HuH-7 (cell line): ENCODE data around the gene ACMSD.
A peak's percentile ranks its signal among the peaks of the same experiment; 100 is the strongest.
"Not testable (repeated sequence)": the region's sequence is repeated elsewhere in the genome, so short reads cannot be mapped to it uniquely, and the experiment has no call there.

Experiments used
- DNase-seq: peaks from one replicate; pipeline ENCODE4 v3.0.0; 2011; ENCODE audit warnings: low spot score

ACMSD gene

GRCh38 chr2:134838143-134838620, at the start of gene ACMSD:
TSS of gene ACMSD (plus strand) at chr2:134838616. CDS start at chr2:134838683, 67 bp downstream.
- DNase-seq: peak; percentile 12

- DNase-seq: no peak
Observed at GRCh38 chr2:134790487-134790886, 47.9 kb upstream of the ACMSD start.

GRCh38 chr2:134791616-134792015, 46.8 kb upstream of the ACMSD start:
- DNase-seq: no peak

- DNase-seq: no peak
Observed at GRCh38 chr2:134792186-134792585, 46.2 kb upstream of the ACMSD start.

GRCh38 chr2:134795765-134796164, 42.7 kb upstream of the ACMSD start:
- no peak for DNase-seq

GRCh38 chr2:134796373-134796772, 42.0 kb upstream of the ACMSD start:
- DNase-seq: no peak

- no peak for DNase-seq
Observed at GRCh38 chr2:134799936-134800335, 38.5 kb upstream of the ACMSD start.

- DNase-seq: no peak
Observed at GRCh38 chr2:134800341-134800740, 38.1 kb upstream of the ACMSD start.

- DNase-seq: not testable (repeated sequence)
Observed at GRCh38 chr2:134803609-134804405, 34.6 kb upstream of the ACMSD start.

GRCh38 chr2:134815741-134816140, 22.7 kb upstream of the ACMSD start:
- DNase-seq: no peak

- DNase-seq: no peak
Observed at GRCh38 chr2:134818321-134818720, 20.1 kb upstream of the ACMSD start.

GRCh38 chr2:134819334-134819733, 19.1 kb upstream of the ACMSD start:
- no peak for DNase-seq

- peak; percentile 15 for DNase-seq
Observed at GRCh38 chr2:134823431-134823830, 15.0 kb upstream of the ACMSD start.

GRCh38 chr2:134823832-134824231, 14.6 kb upstream of the ACMSD start:
- no peak for DNase-seq

GRCh38 chr2:134825716-134826115, 12.7 kb upstream of the ACMSD start:
- DNase-seq: not testable (repeated sequence)

- no peak for DNase-seq
Observed at GRCh38 chr2:134835471-134835870, 2.9 kb upstream of the ACMSD start.

GRCh38 chr2:134836986-134837385, 1.4 kb upstream of the ACMSD start:
- DNase-seq: no peak

GRCh38 chr2:134839649-134840048, 1.2 kb downstream of the ACMSD start:
- peak; percentile 12 for DNase-seq

GRCh38 chr2:134842930-134843490, 4.6 kb downstream of the ACMSD start:
- no peak for DNase-seq

GRCh38 chr2:134843968-134844367, 5.6 kb downstream of the ACMSD start:
- DNase-seq: no peak

- DNase-seq: no peak
Observed at GRCh38 chr2:134845028-134845427, 6.6 kb downstream of the ACMSD start.

GRCh38 chr2:134845719-134846118, 7.3 kb downstream of the ACMSD start:
- DNase-seq: no peak

- no peak for DNase-seq
Observed at GRCh38 chr2:134846213-134846612, 7.8 kb downstream of the ACMSD start.

GRCh38 chr2:134847582-134847981, 9.2 kb downstream of the ACMSD start:
- not testable (repeated sequence) for DNase-seq
